Right lobe of liver (tissue), 6 donors: Measurements from ENCODE around the gene SLC22A6. TPM values are rescaled to one million over a fixed set of nuclear protein-coding genes. Genes with fewer than 3 reads are reported as not detected.

Experiments used
- ATAC-seq, 4 donors: fragments of 200-7000 bp; cut with Tn5 transposase; one replicate each; pipeline ENCODE4 v1.9.1; 2020; ENCODE audit warnings: mild to moderate bottlenecking in 4 of 4, moderate library complexity in 4 of 4
- DNase-seq, 3 donors: peaks; one replicate each; pipeline ENCODE4 v3.0.0-alpha.2; 2020
- H3K27ac ChIP-seq, 3 donors: fragments of 200-600 bp; one replicate each; pipeline ENCODE4 v1.8.0; 2022
- H3K27me3 ChIP-seq, 2 donors: fragments of 200-600 bp; one replicate each; pipeline ENCODE4 v1.8.0; 2022
- H3K36me3 ChIP-seq, 4 donors: fragments of 200-600 bp; sonication (generic) in 1 of 4; one replicate each; pipeline versions ENCODE4 v1.5.1 to v1.8.0; 2017 to 2022; ENCODE audit warnings: control low read depth in 1 of 4
- H3K4me1 ChIP-seq, 4 donors: fragments of 200-600 bp; sonication (generic) in 1 of 4; one replicate each; pipeline versions ENCODE4 v1.5.1 to v1.8.0; 2017 to 2022; ENCODE audit warnings: control low read depth in 1 of 4
- H3K4me3 ChIP-seq, 3 donors: fragments of 200-600 bp; one replicate each; pipeline ENCODE4 v1.8.0; 2022
- H3K9me3 ChIP-seq, 4 donors: fragments of 200-600 bp; sonication (generic) in 1 of 4; one replicate each; pipeline versions ENCODE4 v1.5.1 to v1.8.0; 2017 to 2022; ENCODE audit warnings: control low read depth in 1 of 4
- CTCF ChIP-seq, 4 donors: fragments of 200-600 bp in 3 of 4; fragments of 450-650 bp in 1 of 4; IDR thresholded peaks; one replicate each; pipeline versions ENCODE4 v1.5.1 to v1.8.0; 2016 to 2022; ENCODE audit warnings: antibody characterized with exemption in 4 of 4, mild to moderate bottlenecking in 2 of 4
- POLR2A ChIP-seq: fragments of 450-650 bp; IDR thresholded peaks from one replicate; pipeline ENCODE4 v1.6.1; 2017; ENCODE audit warnings: antibody characterized with exemption, mild to moderate bottlenecking
- WGBS: methylation state at CpG from one replicate; pipeline ENCODE4 v1.1.6; 2018; ENCODE audit warnings: low coverage, low lambda C conversion rate; ENCODE audit not compliant: insufficient coverage; ENCODE audit errors: missing lambda C conversion rate; 5-methylcytosine and 5-hydroxymethylcytosine counted together
- intact Hi-C, 2 donors: fragments of 100-400 bp; cut with DNase I; formaldehyde crosslinking; loops; one replicate each; pipeline versions ENCODE4 v1.11.2 to v1.14.1; 2022
- total RNA-seq, 6 experiments: library from RNA; depleted of rRNA in 2 of 6; stranded (reverse); fragments of >200 nt in 2 of 6; fragmentation: NEBNext Ultra II Directional in 3 of 6; extraction: Animal tissue kit (Norgen Biotek cat#: 25700) in 3 of 6; gene quantifications; one replicate each; pipeline versions ENCODE4 v1.1.0 to v1.2.4, GENCODE V29; 2016 to 2023
- donor health status: DM: no; HTN: yes; CAD: no.
- donor health status: DM: no; HTN: no; CAD: no.
- donor health status: DM: no; HTN: no; CAD: no.
- donor health status: DM: no; HTN: yes; CAD: no.
- donor health status: DM: no; HTN: yes; CAD: no.

Gene SLC22A6
- total RNA-seq, 6 experiments from 2014 or later = not detected

- DNase-seq (no peak), ATAC-seq (no peak)
- H3K27ac ChIP-seq = no peak overlapping the region
- no peaks in the 10 kb centered on the region for H3K27me3 ChIP-seq
- no peaks in the 10 kb centered on the region for H3K4me1 ChIP-seq
- H3K4me3 ChIP-seq = no peak overlapping the region
- WGBS = 20% methylated on average over 1 of the region's 6 CpGs
- intact Hi-C loops = loop anchor here in 1 of 2 donors (2.0 kb wide), 1 partner anchor 116 kb away; no protein-coding TSS in a partner anchor
- H3K36me3 ChIP-seq = no peaks in the 10 kb centered on the region
- H3K9me3 ChIP-seq = no peaks in the 10 kb centered on the region
- TF ChIP-seq CTCF (IDR thresholded peaks at IDR 0.05) (no peak), POLR2A (no peak)
Observed at GRCh38 chr11:63022441-63022840, 37.7 kb upstream of the SLC22A6 start.

- H3K36me3 ChIP-seq = no peaks in the 10 kb centered on the region
- no peak overlapping the region for H3K27ac ChIP-seq
- no peak overlapping the region for H3K4me3 ChIP-seq
- 30% methylated on average over 2 of the region's 24 CpGs for WGBS
- DNase-seq (no peak), ATAC-seq (no peak)
- no peaks in the 10 kb centered on the region for H3K4me1 ChIP-seq
- intact Hi-C loops = no loop called here
- H3K27me3 ChIP-seq = no peaks in the 10 kb centered on the region
- TF ChIP-seq CTCF (IDR thresholded peaks at IDR 0.05) = peak in 2 of 4 donors; percentile 13 to 33
- no peak for TF ChIP-seq POLR2A
- H3K9me3 ChIP-seq = no peaks in the 10 kb centered on the region
Observed at GRCh38 chr11:63020671-63021291, 36.0 kb upstream of the SLC22A6 start.

GRCh38 chr11:63019506-63019905 is 34.7 kb upstream of the SLC22A6 start:
- no peak overlapping the region for H3K4me3 ChIP-seq
- H3K27ac ChIP-seq = no peak overlapping the region
- intact Hi-C loops = loop anchor here in 1 of 2 donors (5.0 kb wide), 1 partner anchor 112 kb away; no protein-coding TSS in a partner anchor
- no peaks in the 10 kb centered on the region for H3K27me3 ChIP-seq
- ATAC-seq (no peak), DNase-seq (no peak)
- H3K36me3 ChIP-seq = no peaks in the 10 kb centered on the region
- no peaks in the 10 kb centered on the region for H3K9me3 ChIP-seq
- no peaks in the 10 kb centered on the region for H3K4me1 ChIP-seq
- no peak for TF ChIP-seq CTCF (IDR thresholded peaks at IDR 0.05)
- 80% methylated on average over 2 of the region's 5 CpGs for WGBS

GRCh38 chr11:63017306-63017974 is 32.7 kb upstream of the SLC22A6 start:
- H3K4me1 ChIP-seq = no peaks in the 10 kb centered on the region
- DNase-seq = no peak
- no peak for ATAC-seq
- H3K9me3 ChIP-seq = no peaks in the 10 kb centered on the region
- no peak overlapping the region for H3K4me3 ChIP-seq
- 24% methylated on average over 2 of the region's 8 CpGs for WGBS
- no peak overlapping the region for H3K27ac ChIP-seq
- no peaks in the 10 kb centered on the region for H3K27me3 ChIP-seq
- no peak for TF ChIP-seq CTCF (IDR thresholded peaks at IDR 0.05)
- TF ChIP-seq POLR2A = no peak
- no peaks in the 10 kb centered on the region for H3K36me3 ChIP-seq
- intact Hi-C loops = loop anchor here in 1 of 2 donors (5.0 kb wide), 1 partner anchor 110 kb away; no protein-coding TSS in a partner anchor
